Head of caudate nucleus (tissue), 42 donors: ENCODE measurements around the gene LPIN3.

Experiments used
- DNase-seq, 42 donors: peaks; one replicate each; pipeline versions ENCODE4 v3.0.0 to v3.0.0-alpha.2; 2020 to 2021; ENCODE audit warnings: mixed read lengths in 7 of 42
- intact Hi-C: fragments of 100-400 bp; cut with DNase I; formaldehyde crosslinking; loops from one replicate; pipeline ENCODE4 v1.15.0; 2022

LPIN3 gene

DNA sequence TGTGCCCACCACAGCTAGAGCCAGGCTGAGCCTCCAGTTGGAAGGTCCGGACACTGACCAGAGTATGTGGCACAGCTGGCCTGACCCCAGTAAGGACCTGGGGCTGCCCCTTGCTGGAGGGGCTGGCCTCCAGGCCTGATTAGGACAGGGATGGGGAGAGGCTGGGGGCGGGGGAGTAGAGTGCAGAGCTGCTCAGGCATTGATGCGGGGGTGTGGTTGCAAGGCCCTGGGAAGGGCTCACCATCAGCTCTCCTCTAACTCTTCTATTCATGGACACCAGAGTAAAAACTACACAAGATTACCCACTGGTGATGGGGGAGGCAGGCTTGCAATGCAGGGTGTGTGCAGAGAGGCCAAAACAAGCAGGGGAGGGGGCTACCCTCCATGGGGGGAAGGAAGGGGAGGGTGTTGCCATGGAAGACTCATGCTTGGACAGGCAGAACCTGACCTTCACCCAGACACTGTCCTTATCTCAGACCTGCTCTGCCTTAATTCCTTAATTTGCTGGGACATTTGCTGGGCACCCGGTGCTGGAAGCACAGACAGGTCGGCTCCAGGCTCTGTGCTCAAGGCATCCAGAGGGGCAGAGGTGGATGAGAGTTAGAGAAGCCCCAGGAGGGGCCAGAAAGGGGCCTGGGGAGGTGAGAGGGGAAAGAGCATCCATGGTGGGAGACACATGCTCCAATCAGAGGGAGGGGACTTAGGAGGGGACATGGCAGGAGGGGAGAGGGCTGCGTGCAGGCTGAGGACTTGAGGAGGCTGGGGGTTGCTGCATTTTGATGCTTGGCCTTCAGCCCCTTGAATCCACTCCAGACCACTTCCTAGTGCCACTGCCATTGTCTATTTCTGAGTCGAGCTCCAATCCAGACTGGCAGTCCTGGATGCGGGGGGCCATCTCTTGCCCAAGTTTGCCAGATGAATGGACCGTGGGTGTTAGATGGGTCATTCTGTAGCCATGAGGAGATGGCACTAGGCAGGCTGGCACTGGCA is 33.6 kb downstream of the LPIN3 start:
- DNase-seq = no peak
- intact Hi-C loops = no loop called here

DNA sequence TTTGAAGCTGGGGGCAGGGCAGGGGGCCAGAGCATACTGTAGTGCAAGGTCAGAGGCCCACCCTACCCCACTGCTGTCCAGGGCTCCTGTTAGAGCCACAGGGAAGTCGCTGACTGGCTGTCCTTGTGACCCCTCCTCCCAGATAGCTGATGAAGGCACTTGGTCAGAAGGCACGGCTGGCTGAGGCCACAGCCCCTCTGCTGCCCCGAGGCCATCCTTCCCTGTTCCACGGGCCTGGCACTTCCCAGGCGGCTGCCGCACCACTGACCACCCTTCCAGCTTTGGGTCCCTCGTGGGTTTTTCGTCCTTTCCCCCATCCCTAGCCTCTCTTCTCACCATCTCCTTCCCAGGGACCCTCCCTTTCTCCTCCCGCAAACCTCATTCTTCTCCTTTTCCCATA is 35.2 kb downstream of the LPIN3 start:
- intact Hi-C loops = no loop called here

GRCh38 chr20:41376349-41376748 is 35.7 kb downstream of the LPIN3 start:
- DNase-seq = no peak

More for the DNA sequence above, 35.2 kb downstream of the LPIN3 start:
- DNase-seq = no peak

GRCh38 chr20:41377275-41377674 is 36.7 kb downstream of the LPIN3 start:
- intact Hi-C loops = no loop called here
- no peak for DNase-seq

More at GRCh38 chr20:41376349-41376748, 35.7 kb downstream of the LPIN3 start:
- intact Hi-C loops = no loop called here

- no peak for DNase-seq
- intact Hi-C loops = no loop called here
Measured at GRCh38 chr20:41379551-41379950, 38.9 kb downstream of the LPIN3 start.

DNA sequence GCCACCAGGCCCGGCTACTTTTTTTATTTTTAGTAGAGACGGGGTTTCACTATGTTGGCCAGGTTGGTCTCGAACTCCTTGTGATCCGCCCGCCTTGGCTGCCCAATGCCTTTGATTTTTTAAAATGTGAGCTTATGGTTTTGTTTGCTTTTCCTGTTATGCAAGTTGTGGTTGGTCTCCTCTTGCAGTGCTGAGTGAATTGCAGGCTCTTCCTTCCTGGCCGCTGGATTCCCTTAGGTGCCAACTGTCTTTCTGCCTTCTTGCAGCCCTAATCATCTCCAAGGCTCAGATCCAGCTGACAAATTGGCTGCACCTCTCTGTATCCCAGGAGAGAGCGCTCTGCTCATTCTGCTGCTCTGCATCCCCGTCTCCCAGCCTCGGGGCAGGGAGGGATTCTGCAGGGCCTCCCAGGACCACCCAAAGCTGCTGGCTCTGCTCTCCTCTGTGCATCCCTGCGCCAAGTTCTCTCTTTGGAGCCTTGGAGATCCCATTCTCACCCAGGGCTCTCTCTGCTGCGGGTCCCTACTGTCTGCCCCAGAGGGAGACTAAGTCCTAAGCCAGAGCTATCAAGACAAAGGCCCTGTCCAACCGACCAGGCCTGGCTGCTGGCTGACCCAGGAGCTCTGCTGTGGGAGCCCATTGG is 40.1 kb downstream of the LPIN3 start:
- no peak for DNase-seq
- intact Hi-C loops = no loop called here

GRCh38 chr20:41382791-41383305 is 42.2 kb downstream of the LPIN3 start:
- DNase-seq = no peak
- intact Hi-C loops = no loop called here

DNA sequence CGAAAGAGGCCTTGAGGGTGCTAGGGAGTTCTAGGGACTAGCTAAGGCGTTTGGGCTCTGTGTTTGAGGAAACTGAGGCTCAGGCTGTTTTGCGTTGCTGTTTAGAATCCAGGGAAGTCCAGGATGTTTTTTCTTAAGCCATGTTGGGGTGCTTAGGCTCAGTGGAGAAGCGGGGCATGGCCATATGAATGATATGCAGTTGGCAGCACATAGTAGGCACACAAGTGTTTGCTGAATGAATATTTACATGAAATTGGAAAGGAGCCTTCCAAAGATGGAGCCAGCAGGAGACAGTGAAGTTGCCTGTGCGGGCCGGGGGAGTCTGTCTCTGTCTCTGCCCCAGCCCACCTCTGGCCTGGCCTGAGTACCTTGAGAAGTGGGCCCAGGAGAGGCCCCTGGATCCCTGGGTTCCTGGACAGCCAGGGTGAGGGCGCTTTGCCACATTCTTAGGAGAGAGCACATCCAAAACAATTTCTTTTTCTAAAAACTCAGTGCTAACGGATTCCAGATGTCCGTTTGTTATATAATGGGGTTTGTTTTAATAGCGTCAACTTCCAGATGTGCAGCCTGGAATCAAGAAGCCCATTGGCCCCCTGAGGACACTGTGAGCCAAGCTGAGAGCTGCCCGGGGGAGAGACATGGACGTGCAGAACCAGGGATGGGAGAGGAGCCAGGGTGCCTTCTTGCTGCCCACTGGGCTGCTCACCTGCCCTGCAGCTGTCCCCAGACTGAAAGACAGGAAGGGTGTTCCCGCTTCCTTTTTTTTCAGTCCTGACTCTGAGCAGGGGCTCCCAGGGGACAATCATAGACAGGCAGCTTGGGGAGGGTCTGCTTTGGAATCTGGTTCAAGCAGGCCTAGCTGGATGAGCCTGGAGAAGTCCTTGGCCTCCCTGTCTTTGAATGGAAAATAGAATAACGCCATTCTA is 46.1 kb downstream of the LPIN3 start:
- intact Hi-C loops = no loop called here
- DNase-seq = no peak

DNA sequence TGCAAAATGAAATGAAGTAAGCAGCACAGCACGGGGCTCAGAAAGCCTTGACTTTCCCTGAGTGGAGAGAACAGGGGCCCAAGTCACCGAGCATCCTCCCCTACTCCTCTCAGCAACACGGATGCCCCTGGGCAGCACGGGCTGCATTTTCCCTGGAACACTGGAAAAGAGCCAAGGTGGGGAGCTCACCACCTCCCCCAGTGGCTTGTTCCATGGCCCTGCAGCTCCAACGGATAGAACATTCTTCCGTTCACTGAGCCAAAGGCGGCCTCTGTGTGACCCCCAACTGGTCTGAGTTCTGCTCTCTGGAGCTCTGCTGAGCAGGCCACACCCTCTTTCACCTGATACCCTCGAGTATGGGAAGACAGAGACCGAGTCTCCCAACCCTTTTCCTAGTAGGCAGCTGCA is 46.8 kb downstream of the LPIN3 start:
- no peak for DNase-seq
- intact Hi-C loops = no loop called here

- intact Hi-C loops = no loop called here
- DNase-seq = no peak
Measured at GRCh38 chr20:41390889-41391288, 50.3 kb downstream of the LPIN3 start.

DNA sequence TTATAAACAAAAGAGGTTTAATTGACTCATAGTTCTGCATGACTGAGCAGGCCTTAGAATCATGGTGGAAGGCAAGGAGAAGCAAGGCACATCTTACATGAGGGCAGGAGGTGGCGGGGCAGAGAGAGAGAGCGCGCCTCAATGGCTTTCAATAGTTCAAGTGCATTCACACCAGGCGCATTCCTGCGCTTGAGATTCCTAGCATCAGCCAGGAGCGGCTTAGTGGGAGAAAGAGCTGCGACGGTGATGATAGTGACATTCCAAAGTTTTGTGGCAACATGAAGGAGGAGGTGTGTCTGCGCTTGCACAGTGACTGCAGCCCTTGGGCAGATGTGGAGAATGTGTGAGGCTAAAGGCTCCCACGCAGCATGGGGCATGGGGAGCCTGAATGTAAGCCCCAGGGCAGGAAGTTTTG is 51.0 kb downstream of the LPIN3 start:
- DNase-seq = no peak
- intact Hi-C loops = no loop called here

GRCh38 chr20:41392295-41392694 is 51.7 kb downstream of the LPIN3 start:
- DNase-seq = no peak
- intact Hi-C loops = no loop called here

- intact Hi-C loops = no loop called here
- DNase-seq = peak in 39 of 42 donors; percentile 12 to 78 (median 56)
Measured at GRCh38 chr20:41392871-41393704, 52.5 kb downstream of the LPIN3 start.

DNA sequence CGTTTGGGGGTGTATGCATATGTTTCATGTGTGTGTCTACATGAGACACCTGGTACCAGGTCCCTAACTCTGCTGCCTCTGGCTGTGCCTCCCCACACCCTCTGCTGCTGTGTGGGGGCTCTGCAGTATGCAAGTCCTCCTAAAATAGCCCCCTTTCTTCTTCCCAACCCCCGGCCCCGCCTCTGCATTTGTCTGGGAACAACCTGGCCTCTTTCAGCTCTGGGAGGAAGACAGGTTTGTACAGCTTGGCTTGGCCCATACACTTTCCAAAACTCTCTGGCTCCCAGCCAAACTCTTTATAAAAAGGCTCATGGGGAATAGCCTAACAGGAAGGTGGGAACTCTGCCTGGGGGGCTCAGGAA is 53.1 kb downstream of the LPIN3 start:
- intact Hi-C loops = no loop called here
- DNase-seq = peak; percentile 36 to 92 (median 77)

GRCh38 chr20:41394081-41394480 is 53.5 kb downstream of the LPIN3 start:
- intact Hi-C loops = no loop called here
- no peak for DNase-seq

DNA sequence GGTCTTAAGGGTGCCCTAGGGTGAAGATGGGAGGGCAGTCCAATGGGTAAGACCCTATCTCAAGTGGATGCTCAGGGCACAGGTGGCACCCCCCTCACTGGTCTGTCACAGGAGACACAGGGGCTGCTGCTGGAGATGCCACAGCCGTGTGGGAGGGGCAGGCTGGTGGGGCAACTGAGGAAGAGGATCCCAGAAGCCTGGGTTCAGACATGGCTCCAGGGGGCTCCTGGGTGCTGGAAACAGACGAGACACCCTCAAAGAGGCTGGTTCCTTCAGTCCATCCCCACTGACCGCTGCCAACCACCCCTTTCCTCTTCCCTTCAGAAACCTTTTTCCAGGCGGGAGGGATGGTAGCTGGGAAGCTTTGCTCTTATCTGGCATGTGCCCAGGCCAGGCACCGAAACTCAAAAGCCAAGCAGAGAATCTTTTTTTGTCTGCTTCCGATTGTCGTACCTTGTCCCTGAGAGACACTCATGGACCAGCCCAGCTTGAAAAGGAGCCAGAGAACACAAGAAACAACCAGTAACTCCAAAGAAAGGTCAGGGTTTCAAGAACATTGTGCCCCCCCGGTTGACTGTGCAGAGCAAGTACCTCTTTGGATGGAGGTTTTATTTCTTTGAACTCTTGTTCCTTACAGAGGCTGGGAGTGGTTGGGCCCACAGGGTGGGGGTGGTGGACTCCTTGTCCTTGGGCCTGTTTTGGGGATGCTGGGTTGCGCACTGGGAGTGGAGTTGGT is 54.5 kb downstream of the LPIN3 start:
- DNase-seq = no peak
- intact Hi-C loops = no loop called here
